ENCODE results near the gene MTA3. TPM values are rescaled to one million over a fixed set of nuclear protein-coding genes. Genes with fewer than 3 reads are reported as not detected.

Gene MTA3
- total and polyA plus RNA-seq, 2 of the 8 experiments (the other 6 are each of a cell fraction or from before 2014, with no cell fraction given), result 125 to 184 TPM

- no peak for TF ChIP-seq SAP30 (IDR thresholded peaks at IDR 0.05; ENCODE audit: insufficient read depth, insufficient replicate concordance, low read length)
- TF ChIP-seq CEBPB (IDR thresholded peaks at IDR 0.05; ENCODE audit: low read depth, low read length), result no peak
- no peak for TF ChIP-seq SIRT6 (IDR thresholded peaks at IDR 0.05; ENCODE audit: low read length)
- no peak for TF ChIP-seq RBBP5 (IDR thresholded peaks at IDR 0.05; ENCODE audit: borderline replicate concordance, low read depth, low read length)
- TF ChIP-seq E2F6 (IDR thresholded peaks at IDR 0.05), result no peak
Observed at GRCh38 chr2:42658306-42658705, 89.9 kb downstream of the MTA3 start (continued).

All from H1 (cell line).